K562 (cell line): ENCODE measurements around the gene ARHGAP10.

Experiments used
- KAT2B ChIP-seq: IDR thresholded peaks from one replicate; pipeline ENCODE4 v1.6.1; 2012; ENCODE audit warnings: low read depth, mild to moderate bottlenecking, control low read depth, inconsistent platforms, low read length, moderate library complexity
- TF ChIP-seq, protein P1 (sequence below): fragments of 450-650 bp; conservative IDR thresholded peaks from 2 replicates; pipeline ENCODE4 v1.6.1; 2016; ENCODE audit warnings: missing genetic modification characterization, low read depth, mild to moderate bottlenecking, missing compliant biosample characterization, moderate library complexity
- TF ChIP-seq, protein P2 (sequence below): fragments of 250-450 bp; sonication (Bioruptor Pico); IDR thresholded peaks from 2 replicates; pipeline ENCODE4 v1.5.0; 2020; ENCODE audit warnings: mild to moderate bottlenecking, borderline replicate concordance

DNA sequence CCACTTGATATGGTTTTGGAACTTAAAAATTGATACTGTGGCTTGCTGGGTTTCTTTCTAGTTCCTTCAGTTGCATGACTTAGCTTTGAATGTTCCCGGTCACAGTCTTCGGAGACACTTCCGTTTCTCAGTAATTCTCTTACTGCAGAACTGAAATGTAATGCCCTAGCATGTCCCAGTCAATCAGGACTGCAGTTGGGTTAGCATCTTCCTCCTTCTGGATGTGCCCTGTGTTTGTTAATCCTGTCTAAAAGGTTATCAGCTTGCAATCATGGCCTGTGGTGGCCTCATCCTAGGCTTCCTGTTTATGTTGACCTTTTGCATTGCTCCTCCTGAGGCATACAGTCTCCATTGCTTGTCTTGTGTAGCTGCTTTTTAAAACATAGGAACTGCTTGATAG lies 275.9 kb downstream of the ARHGAP10 start:
- TF ChIP-seq, protein P1, sequence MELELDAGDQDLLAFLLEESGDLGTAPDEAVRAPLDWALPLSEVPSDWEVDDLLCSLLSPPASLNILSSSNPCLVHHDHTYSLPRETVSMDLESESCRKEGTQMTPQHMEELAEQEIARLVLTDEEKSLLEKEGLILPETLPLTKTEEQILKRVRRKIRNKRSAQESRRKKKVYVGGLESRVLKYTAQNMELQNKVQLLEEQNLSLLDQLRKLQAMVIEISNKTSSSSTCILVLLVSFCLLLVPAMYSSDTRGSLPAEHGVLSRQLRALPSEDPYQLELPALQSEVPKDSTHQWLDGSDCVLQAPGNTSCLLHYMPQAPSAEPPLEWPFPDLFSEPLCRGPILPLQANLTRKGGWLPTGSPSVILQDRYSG (tag): no peak
- TF ChIP-seq KAT2B: no peak
- TF ChIP-seq, protein P2, sequence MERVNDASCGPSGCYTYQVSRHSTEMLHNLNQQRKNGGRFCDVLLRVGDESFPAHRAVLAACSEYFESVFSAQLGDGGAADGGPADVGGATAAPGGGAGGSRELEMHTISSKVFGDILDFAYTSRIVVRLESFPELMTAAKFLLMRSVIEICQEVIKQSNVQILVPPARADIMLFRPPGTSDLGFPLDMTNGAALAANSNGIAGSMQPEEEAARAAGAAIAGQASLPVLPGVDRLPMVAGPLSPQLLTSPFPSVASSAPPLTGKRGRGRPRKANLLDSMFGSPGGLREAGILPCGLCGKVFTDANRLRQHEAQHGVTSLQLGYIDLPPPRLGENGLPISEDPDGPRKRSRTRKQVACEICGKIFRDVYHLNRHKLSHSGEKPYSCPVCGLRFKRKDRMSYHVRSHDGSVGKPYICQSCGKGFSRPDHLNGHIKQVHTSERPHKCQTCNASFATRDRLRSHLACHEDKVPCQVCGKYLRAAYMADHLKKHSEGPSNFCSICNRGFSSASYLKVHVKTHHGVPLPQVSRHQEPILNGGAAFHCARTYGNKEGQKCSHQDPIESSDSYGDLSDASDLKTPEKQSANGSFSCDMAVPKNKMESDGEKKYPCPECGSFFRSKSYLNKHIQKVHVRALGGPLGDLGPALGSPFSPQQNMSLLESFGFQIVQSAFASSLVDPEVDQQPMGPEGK: no peak
